ENCODE results near the gene ACTL7B. TPM values are rescaled to one million over a fixed set of nuclear protein-coding genes. Genes with fewer than 3 reads are reported as not detected.

Gene ACTL7B
- total and polyA plus RNA-seq, 10 donors: 0.11 TPM; not detected in 9

GRCh38 chr9:108876425-108876824 lies 20.6 kb upstream of the ACTL7B start:
- H3K27ac ChIP-seq: no peak overlapping the region
- 95 to 97% (median 97%) methylated on average over 5 of the region's 5 CpGs for WGBS, 5 donors
- H3K36me3 ChIP-seq: peaks cover 0 to 100% (median 96%) of the 10 kb centered on the region in 6 donors
- no peaks in the 10 kb centered on the region for H3K27me3 ChIP-seq (replicated peaks in 1 of 7)
- intact Hi-C loops (cut with DNase I; ENCODE audit: low total_unique reads): no loop called here
- no peak overlapping the region for H3K4me3 ChIP-seq
- H3K4me1 ChIP-seq: no peaks in the 10 kb centered on the region
- TF ChIP-seq CTCF (IDR thresholded peaks at IDR 0.05 in 8 of 11, conservative IDR thresholded peaks at IDR 0.05 in 3 of 11): no peak
- no peak for DNase-seq
- peaks cover 0 to 8% (median under 1%) of the 10 kb centered on the region in 8 donors for H3K9me3 ChIP-seq

GRCh38 chr9:108874058-108874788 lies 18.4 kb upstream of the ACTL7B start:
- 88 to 95% (median 93%) methylated on average over 4 of the region's 4 CpGs for WGBS, 5 donors
- peaks cover 0 to 10% (median 1%) of the 10 kb centered on the region in 8 donors for H3K9me3 ChIP-seq
- no peak for TF ChIP-seq CTCF (IDR thresholded peaks at IDR 0.05 in 8 of 11, conservative IDR thresholded peaks at IDR 0.05 in 3 of 11)
- TF ChIP-seq POLR2AphosphoS5 (IDR thresholded peaks at IDR 0.05): no peak
- no peak for TF ChIP-seq POLR2A (IDR thresholded peaks at IDR 0.05)
- H3K4me1 ChIP-seq: no peaks in the 10 kb centered on the region
- H3K36me3 ChIP-seq: peaks cover 0 to 100% (median 89%) of the 10 kb centered on the region in 6 donors
- no peak overlapping the region for H3K4me3 ChIP-seq
- intact Hi-C loops (cut with DNase I; ENCODE audit: low total_unique reads): no loop called here
- DNase-seq: no peak
- H3K27me3 ChIP-seq (replicated peaks in 1 of 7): no peaks in the 10 kb centered on the region
- H3K27ac ChIP-seq: no peak overlapping the region

GRCh38 chr9:108869092-108869725 lies 13.4 kb upstream of the ACTL7B start:
- 63 to 99% (median 92%) methylated on average over 3 of the region's 3 CpGs for WGBS, 5 donors
- intact Hi-C loops (cut with DNase I; ENCODE audit: low total_unique reads): no loop called here
- Histone ChIP-seq H3K27ac (no peak overlapping the region), H3K4me3 (no peak overlapping the region), H3K9me3 (peaks cover 0 to 10% (median 1%) of the 10 kb centered on the region in 8 donors), H3K27me3 (replicated peaks in 1 of 7) (no peaks in the 10 kb centered on the region), H3K4me1 (no peaks in the 10 kb centered on the region), H3K36me3 (peaks cover 0 to 74% (median 48%) of the 10 kb centered on the region in 6 donors)
- DNase-seq: no peak
- TF ChIP-seq POLR2AphosphoS5 (IDR thresholded peaks at IDR 0.05) (no peak), CTCF (IDR thresholded peaks at IDR 0.05 in 8 of 11, conservative IDR thresholded peaks at IDR 0.05 in 3 of 11) (no peak), POLR2A (IDR thresholded peaks at IDR 0.05) (no peak)

- no peak overlapping the region for H3K4me3 ChIP-seq
- peaks cover 0 to 10% (median 1%) of the 10 kb centered on the region in 8 donors for H3K9me3 ChIP-seq
- H3K27ac ChIP-seq: no peak overlapping the region
- 80 to 92% (median 90%) methylated on average over 4 of the region's 4 CpGs for WGBS, 5 donors
- no peaks in the 10 kb centered on the region for H3K27me3 ChIP-seq (replicated peaks in 1 of 7)
- TF ChIP-seq CTCF (IDR thresholded peaks at IDR 0.05 in 8 of 11, conservative IDR thresholded peaks at IDR 0.05 in 3 of 11): no peak
- no peak for TF ChIP-seq POLR2A (IDR thresholded peaks at IDR 0.05)
- no peak for TF ChIP-seq POLR2AphosphoS5 (IDR thresholded peaks at IDR 0.05)
- no peak for DNase-seq
- H3K36me3 ChIP-seq: peaks cover 0 to 60% (median 35%) of the 10 kb centered on the region in 6 donors
- intact Hi-C loops (cut with DNase I; ENCODE audit: low total_unique reads): no loop called here
- H3K4me1 ChIP-seq: no peaks in the 10 kb centered on the region
Measured at GRCh38 chr9:108867829-108868228, 12.0 kb upstream of the ACTL7B start.
